Keratinocyte (primary cell): ENCODE results near the gene SESTD1. TPM values are rescaled to one million over a fixed set of nuclear protein-coding genes. Genes with fewer than 3 reads are reported as not detected.

Experiments
- polyA plus RNA-seq, 5 experiments: library from polyadenylated mRNA; depleted of rRNA in 3 of 5; stranded (reverse) in 3 of 5; stranded (forward) in 1 of 5; unstranded in 1 of 5; fragments of >200 nt; gene quantifications; 1 replicate in 1 of 5; 2 replicates in 3 of 5; 3 replicates in 1 of 5; pipeline versions ENCODE4 v1.2.1 to v1.2.3, GENCODE V29; 2011 to 2012; ENCODE audit warnings: missing spikeins in 2 of 5, low read depth in 1 of 5, low replicate concordance in 1 of 5

Gene SESTD1
- polyA plus RNA-seq, 1 donor (not counting 4 experiments of a cell fraction or from before 2014, with no cell fraction given): 22.3 TPM

Other genes with a start within 250 kb of the SESTD1 start
- gene CCDC141, start 214.7 kb downstream of the SESTD1 start, polyA plus RNA-seq: not detected in 3 replicates